GM12891 (cell line): Measurements from ENCODE around the gene GIGYF2.

Source experiments
- DNase-seq: peaks from one replicate; pipeline ENCODE4 v3.0.0; 2011; ENCODE audit warnings: low spot score; ENCODE audit not compliant: insufficient read length
- FAIRE-seq: peaks from 2 replicates; lab custom pipeline; 2011; peaks lifted over from hg19 to GRCh38; lab: Jason Lieb, UNC
- PAX5 ChIP-seq: IDR thresholded peaks from 2 replicates; pipeline ENCODE4 v1.6.1; 2011; ENCODE audit warnings: low read length, moderate library complexity, mild to moderate bottlenecking; ENCODE audit not compliant: insufficient read depth, severe bottlenecking
- POLR2A ChIP-seq: IDR thresholded peaks from 2 replicates; pipeline ENCODE4 v1.6.1; 2011; ENCODE audit warnings: low read depth, low read length, control low read depth
- POLR2AphosphoS5 ChIP-seq: IDR thresholded peaks from 2 replicates; pipeline ENCODE4 v1.6.1; 2011; ENCODE audit warnings: low read depth, low read length, control low read depth
- POU2F2 ChIP-seq: IDR thresholded peaks from 2 replicates; pipeline ENCODE4 v1.6.1; 2011; ENCODE audit warnings: low read depth, mild to moderate bottlenecking, control low read depth, low read length, moderate library complexity
- SPI1 ChIP-seq: IDR thresholded peaks from 2 replicates; pipeline ENCODE4 v1.6.1; 2011; ENCODE audit warnings: low read depth, low read length, control low read depth
- TAF1 ChIP-seq: IDR thresholded peaks from 2 replicates; pipeline ENCODE4 v1.6.1; 2011; ENCODE audit warnings: low read depth, low read length, control low read depth

Gene GIGYF2

DNA sequence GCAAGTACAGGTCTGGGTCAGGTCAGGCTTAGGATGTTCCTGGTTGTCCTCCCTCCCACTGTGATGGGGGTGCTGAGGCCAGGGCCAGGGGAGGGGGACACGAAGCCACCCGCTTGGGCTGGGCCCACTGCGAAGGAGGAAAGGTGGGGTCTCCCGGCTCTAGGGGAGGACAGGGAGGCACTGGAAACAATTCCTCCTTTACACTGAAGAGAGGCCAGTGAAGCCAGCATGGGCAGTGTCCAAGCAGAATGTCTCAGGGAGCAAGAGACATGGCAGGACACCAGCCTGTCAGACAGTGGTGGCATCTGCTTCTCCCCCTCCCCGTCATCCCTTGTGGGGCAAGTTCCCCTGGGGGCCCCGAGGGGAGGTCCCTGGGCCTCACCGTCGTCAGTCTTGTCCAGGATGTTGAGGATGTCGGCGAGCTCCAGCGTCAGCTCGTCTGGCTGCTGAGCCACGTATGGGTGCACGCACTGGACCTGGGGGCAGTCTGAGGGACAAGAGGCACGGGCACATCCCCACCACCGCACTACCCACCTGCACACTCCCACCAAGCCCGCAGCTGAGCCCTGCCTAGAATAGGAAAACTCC is 183.7 kb downstream of the GIGYF2 start:
- FAIRE-seq (no peak), DNase-seq (no peak)
- TF ChIP-seq POLR2AphosphoS5 (no peak), PAX5 (no peak), POLR2A (no peak), POU2F2 (no peak), TAF1 (no peak)

- FAIRE-seq, result no peak
Measured at GRCh38 chr2:232882085-232882484, 185.0 kb downstream of the GIGYF2 start.

GRCh38 chr2:232882505-232883115 is 185.5 kb downstream of the GIGYF2 start:
- DNase-seq (no peak), FAIRE-seq (no peak)
- no peak for TF ChIP-seq POU2F2
- TF ChIP-seq SPI1, result no peak
- TF ChIP-seq TAF1, result no peak
- no peak for TF ChIP-seq POLR2A
- TF ChIP-seq POLR2AphosphoS5, result no peak
- TF ChIP-seq PAX5, result no peak

More at GRCh38 chr2:232882085-232882484, 185.0 kb downstream of the GIGYF2 start:
- no peak for TF ChIP-seq SPI1
- TF ChIP-seq POU2F2, result no peak
- no peak for TF ChIP-seq POLR2AphosphoS5
- no peak for TF ChIP-seq POLR2A
- TF ChIP-seq PAX5, result no peak
- no peak for TF ChIP-seq TAF1
- no peak for DNase-seq

DNA sequence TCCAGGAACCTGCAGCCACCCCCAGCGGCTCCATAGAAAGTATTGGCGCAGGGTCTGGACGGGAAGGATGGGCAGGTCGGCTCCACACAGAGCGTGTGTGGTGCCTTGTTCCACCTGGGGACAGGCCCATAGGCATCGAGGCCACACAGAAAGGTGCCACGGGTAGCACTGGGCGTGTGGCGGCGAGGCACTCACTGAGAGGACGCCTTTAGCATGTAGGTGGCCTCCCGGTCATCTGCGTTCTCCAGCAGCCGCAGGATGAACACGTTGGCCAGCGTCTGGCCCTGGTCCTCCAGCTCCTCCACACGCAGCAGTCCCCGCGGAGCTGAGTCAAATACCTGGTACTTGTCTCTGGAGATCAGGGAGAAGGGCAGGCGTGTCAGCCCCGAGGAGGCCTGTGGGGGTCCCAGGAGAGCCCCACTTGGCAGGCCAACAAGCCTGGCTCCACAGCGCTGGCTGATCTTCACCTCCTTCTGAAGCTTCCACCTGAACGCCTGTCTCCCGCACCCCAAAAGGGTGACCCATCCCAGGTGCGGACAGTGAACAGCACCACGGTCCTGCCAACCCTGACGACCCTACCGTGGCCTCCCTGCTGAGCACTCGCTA is 186.1 kb downstream of the GIGYF2 start:
- FAIRE-seq (no peak), DNase-seq (no peak)
- TF ChIP-seq TAF1 (no peak), SPI1 (no peak), PAX5 (no peak), POLR2AphosphoS5 (no peak), POU2F2 (no peak), POLR2A (no peak)

DNA sequence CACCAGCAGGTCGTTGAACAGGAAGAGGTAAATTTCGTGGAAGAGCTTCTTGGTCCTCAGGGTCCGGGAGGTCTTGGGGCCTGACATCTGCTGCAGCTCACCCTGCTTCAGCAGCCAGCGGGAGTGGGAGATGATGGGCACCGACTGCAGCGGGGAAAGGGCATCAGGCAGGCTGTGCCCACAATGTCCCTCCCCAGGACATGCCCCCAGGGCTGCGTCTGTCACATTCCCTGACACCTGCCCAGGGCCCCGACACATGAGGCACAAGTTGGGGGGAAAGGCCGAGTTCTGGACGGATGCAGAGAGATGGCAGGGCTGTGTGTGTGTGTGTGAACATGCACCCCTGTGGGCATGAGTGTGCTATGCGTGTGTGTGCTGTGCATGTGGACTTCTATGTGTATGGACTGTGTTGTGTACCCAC is 186.9 kb downstream of the GIGYF2 start:
- DNase-seq (no peak), FAIRE-seq (no peak)

GRCh38 chr2:232884549-232885263 is 187.6 kb downstream of the GIGYF2 start:
- FAIRE-seq (no peak), DNase-seq (no peak)
- TF ChIP-seq POLR2A (no peak), SPI1 (no peak), POLR2AphosphoS5 (no peak), TAF1 (no peak), POU2F2 (no peak), PAX5 (no peak)

More for the DNA sequence above, 186.9 kb downstream of the GIGYF2 start:
- no peak for TF ChIP-seq POLR2A
- TF ChIP-seq TAF1, result no peak
- TF ChIP-seq POU2F2, result no peak
- no peak for TF ChIP-seq PAX5
- TF ChIP-seq SPI1, result no peak
- TF ChIP-seq POLR2AphosphoS5, result no peak

DNA sequence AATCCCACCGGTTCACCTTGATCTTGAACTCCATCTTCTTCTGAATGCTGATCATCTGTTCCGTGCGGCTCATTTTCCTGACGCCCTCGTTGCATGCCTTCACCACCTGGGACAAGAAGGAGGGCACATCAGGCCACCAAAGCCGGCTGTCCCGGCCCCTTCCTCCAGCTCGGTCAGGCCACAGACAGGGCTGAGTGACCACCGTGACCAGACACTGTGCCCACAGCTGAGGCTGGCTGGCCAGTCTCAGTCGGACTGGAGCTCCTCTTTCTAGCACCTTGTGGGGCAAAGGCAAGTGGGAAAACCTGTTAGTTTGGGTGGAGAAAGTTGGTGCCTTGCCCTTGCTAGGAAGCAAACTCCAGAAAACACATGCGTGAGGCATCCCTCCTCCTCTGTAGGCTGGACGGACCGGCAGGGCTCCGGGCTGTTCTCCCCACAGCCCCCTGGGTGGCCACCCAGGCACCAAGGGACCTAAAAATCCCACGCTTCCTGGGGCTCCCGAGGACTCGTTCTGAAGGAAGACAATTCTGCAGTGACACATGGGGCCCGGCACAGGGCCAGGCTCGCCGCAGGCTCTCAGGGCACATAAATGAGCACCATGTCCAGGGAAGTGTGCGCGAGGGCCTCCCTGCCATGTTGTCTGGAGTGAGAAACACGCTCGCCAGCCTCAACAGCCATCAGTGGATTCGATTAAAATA is 188.3 kb downstream of the GIGYF2 start:
- TF ChIP-seq PAX5 (no peak), POU2F2 (no peak), POLR2A (no peak), POLR2AphosphoS5 (no peak), SPI1 (no peak), TAF1 (no peak)
- FAIRE-seq (no peak), DNase-seq (no peak)

DNA sequence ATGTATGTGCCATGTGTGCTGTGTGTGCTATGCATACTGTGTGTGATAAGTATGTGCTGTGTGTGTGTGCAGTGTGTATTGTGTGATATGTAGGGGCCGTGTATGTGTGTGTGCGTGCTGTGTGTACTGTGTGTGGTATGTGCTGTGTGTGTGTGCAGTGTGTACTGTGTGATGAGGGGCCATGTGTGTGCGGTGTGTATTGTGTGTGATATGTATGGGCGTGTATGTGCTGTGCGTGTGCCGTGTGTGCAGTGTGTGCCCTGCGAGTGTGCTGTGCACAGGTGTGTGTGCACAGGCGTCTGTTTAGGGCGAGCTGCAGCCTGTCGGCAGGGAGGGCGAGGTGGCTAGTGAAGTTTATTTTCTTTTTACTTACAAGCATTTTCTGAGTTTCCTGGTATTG is 189.0 kb downstream of the GIGYF2 start:
- TF ChIP-seq POLR2A, result no peak
- TF ChIP-seq POU2F2, result no peak
- TF ChIP-seq POLR2AphosphoS5, result no peak
- no peak for TF ChIP-seq SPI1
- TF ChIP-seq TAF1, result no peak
- no peak for TF ChIP-seq PAX5
- DNase-seq (no peak), FAIRE-seq (no peak)

DNA sequence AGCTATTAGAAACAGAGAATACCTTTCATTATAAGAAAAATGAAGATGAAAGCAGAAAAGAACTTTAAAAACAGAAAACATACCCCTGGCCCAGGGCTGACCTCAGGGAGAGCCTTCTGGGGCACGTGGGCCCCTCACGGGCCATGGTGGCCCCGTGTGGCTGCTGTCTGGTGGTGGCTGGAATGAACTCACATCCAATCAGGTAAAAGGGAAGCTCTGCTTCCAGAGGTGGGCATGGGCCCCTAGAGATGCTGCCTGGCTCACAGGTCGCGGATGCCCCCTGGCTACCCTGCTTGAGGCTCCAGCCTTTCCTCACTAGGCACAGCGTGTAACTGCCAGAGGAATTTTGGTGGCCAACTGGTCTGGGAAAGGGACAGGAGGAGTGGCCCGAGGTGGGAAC is 189.5 kb downstream of the GIGYF2 start:
- no peak for TF ChIP-seq SPI1
- TF ChIP-seq POLR2A, result no peak
- no peak for TF ChIP-seq PAX5
- TF ChIP-seq POLR2AphosphoS5, result no peak
- no peak for TF ChIP-seq POU2F2
- TF ChIP-seq TAF1, result no peak
- FAIRE-seq, result no peak
- no peak for DNase-seq
